Lung (tissue), 12 donors: ENCODE results near the gene MMP25. TPM values are rescaled to one million over a fixed set of nuclear protein-coding genes. Genes with fewer than 3 reads are reported as not detected.

Source experiments
- ATAC-seq: fragments of 200-7000 bp; cut with Tn5 transposase; one replicate; pipeline ENCODE4 v1.9.1; 2020; ENCODE audit warnings: moderate number of reproducible peaks; ENCODE audit not compliant: insufficient read depth, low FRiP score
- DNase-seq, 3 donors: peaks; one replicate each; pipeline ENCODE4 v3.0.0-alpha.2; 2013 to 2017
- H3K27ac ChIP-seq, 2 donors: one replicate each; pipeline ENCODE4 v1.5.1; 2013; ENCODE audit warnings: mild to moderate bottlenecking in 2 of 2, moderate library complexity in 2 of 2, control low read depth in 1 of 2, inconsistent platforms in 1 of 2, low read depth in 1 of 2, low read length in 1 of 2
- H3K27me3 ChIP-seq, 3 donors: one replicate each; pipeline ENCODE4 v1.5.1; 2013; ENCODE audit warnings: low read length in 2 of 3; ENCODE audit not compliant: control insufficient read depth in 3 of 3, insufficient read depth in 3 of 3
- H3K36me3 ChIP-seq, 4 donors: one replicate each; pipeline ENCODE4 v1.5.1; 2013; ENCODE audit warnings: low read length in 4 of 4, mild to moderate bottlenecking in 1 of 4, moderate library complexity in 1 of 4; ENCODE audit not compliant: control insufficient read depth in 4 of 4, insufficient read depth in 4 of 4
- H3K4me1 ChIP-seq, 5 donors: one replicate each; pipeline ENCODE4 v1.5.1; 2013; ENCODE audit warnings: low read length in 5 of 5, mild to moderate bottlenecking in 2 of 5, moderate library complexity in 1 of 5; ENCODE audit not compliant: control insufficient read depth in 5 of 5, insufficient read depth in 5 of 5
- H3K4me3 ChIP-seq: one replicate; pipeline ENCODE4 v1.5.1; 2013; ENCODE audit warnings: mild to moderate bottlenecking, control low read depth, moderate library complexity
- H3K9ac ChIP-seq, 2 donors: one replicate each; pipeline ENCODE4 v1.5.1; 2013; ENCODE audit warnings: low read length in 2 of 2, control low read depth in 1 of 2; ENCODE audit not compliant: insufficient read depth in 1 of 2
- H3K9me3 ChIP-seq, 4 donors: one replicate each; pipeline ENCODE4 v1.5.1; 2013; ENCODE audit warnings: low read length in 3 of 4, mild to moderate bottlenecking in 1 of 4, moderate library complexity in 1 of 4; ENCODE audit not compliant: control insufficient read depth in 4 of 4, insufficient read depth in 3 of 4
- CTCF ChIP-seq: IDR thresholded peaks from 2 replicates; pipeline ENCODE4 v1.5.1; 2012; ENCODE audit warnings: mild to moderate bottlenecking; ENCODE audit errors: control extremely low read depth, extremely low read depth
- WGBS, 2 donors: extraction: QIAGEN DNeasy Blood & Tissue Kit; methylation state at CpG; one replicate each; pipeline ENCODE4 v1.1.7; 2013; 5-methylcytosine and 5-hydroxymethylcytosine counted together
- polyA plus RNA-seq, 2 donors: library from polyadenylated mRNA; stranded (reverse); fragments of 200-250 nt; gene quantifications; one replicate each; pipeline ENCODE4 v1.2.1, GENCODE V29; 2013
- total RNA-seq, 2 donors: library from RNA; depleted of rRNA in 1 of 2; stranded (reverse); fragments of >200 nt in 1 of 2; gene quantifications; one replicate each; pipeline ENCODE4 v1.2.1, GENCODE V29; 2014 to 2021
- donor health status: control.
- donor health status: control.
- donor health status: Bipolar disorder and iron deficiency.
- donor health status: healthy.
- donor health status: DM: yes; HTN: yes; CAD: no.

The MMP25 gene
- total and polyA plus RNA-seq, 4 donors = 4.2 to 94.4 (median 20.6) TPM

DNA sequence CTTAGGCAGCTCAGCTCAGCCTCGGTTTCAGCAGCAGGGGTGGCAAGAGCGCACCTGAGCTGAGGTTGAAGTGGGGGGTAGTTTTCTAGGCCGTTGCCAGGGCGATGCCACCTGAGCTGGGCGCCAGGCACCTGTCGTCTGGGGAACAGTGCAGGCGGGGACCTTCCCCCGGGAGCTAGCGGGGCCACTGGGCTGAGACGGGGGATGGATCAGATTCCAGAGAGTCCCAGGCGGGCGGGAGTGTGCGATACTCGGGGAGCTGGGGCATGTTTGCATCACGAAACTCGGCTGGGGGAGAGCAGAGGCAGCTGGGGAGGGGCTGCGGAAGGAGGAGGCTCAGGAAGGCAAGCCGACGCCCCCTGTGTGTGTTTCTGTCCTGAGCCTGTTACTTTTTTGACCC lies 34.1 kb upstream of the MMP25 start:
- peaks cover 0 to 2% (median 0%) of the 10 kb centered on the region in 4 donors for H3K9me3 ChIP-seq
- peak; percentile 57 to 79 (median 75) for DNase-seq
- peaks cover 0 to 50% (median 4%) of the 10 kb centered on the region in 5 donors for H3K4me1 ChIP-seq
- no peak overlapping the region for H3K9ac ChIP-seq
- no peak overlapping the region for H3K27ac ChIP-seq
- no peak overlapping the region for H3K4me3 ChIP-seq
- H3K36me3 ChIP-seq = no peaks in the 10 kb centered on the region
- H3K27me3 ChIP-seq = peaks cover 0 to 35% (median 25%) of the 10 kb centered on the region in 3 donors
- no peak for ATAC-seq
- 25 to 27% methylated on average over 19 of the region's 19 CpGs for WGBS, 2 donors
- no peak for TF ChIP-seq CTCF

GRCh38 chr16:3012828-3013420 lies 33.4 kb upstream of the MMP25 start, which contains the start of gene CLDN9:
Gene CLDN9, plus strand, starts transcription at chr16:3012923. Its CDS starts 440 bp downstream, at chr16:3013363.
- no peak within 1 kb of the TSS for H3K27ac ChIP-seq
- DNase-seq = peak in 2 of 3 donors; percentile 64 to 74
- peaks cover 0 to 49% (median 4%) of the 10 kb centered on the region in 5 donors for H3K4me1 ChIP-seq
- H3K4me3 ChIP-seq = no peak within 1 kb of the TSS
- no peaks in the 10 kb centered on the region for H3K36me3 ChIP-seq
- peaks cover 0 to 2% (median 0%) of the 10 kb centered on the region in 4 donors for H3K9me3 ChIP-seq
- peak; percentile 44 for ATAC-seq
- peak within 1 kb of the TSS in 1 of 2 donors; percentile 19 for H3K9ac ChIP-seq
- peaks cover 0 to 32% (median 26%) of the 10 kb centered on the region in 3 donors for H3K27me3 ChIP-seq
- WGBS, 2 donors = 40 to 57% methylated on average over 27 of the region's 27 CpGs
- no peak for TF ChIP-seq CTCF

DNA sequence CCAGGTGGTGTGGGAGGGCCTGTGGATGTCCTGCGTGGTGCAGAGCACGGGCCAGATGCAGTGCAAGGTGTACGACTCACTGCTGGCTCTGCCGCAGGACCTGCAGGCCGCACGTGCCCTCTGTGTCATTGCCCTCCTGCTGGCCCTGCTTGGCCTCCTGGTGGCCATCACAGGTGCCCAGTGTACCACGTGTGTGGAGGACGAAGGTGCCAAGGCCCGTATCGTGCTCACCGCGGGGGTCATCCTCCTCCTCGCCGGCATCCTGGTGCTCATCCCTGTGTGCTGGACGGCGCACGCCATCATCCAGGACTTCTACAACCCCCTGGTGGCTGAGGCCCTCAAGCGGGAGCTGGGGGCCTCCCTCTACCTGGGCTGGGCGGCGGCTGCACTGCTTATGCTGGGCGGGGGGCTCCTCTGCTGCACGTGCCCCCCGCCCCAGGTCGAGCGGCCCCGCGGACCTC lies 32.8 kb upstream of the MMP25 start:
- no peak overlapping the region for H3K27ac ChIP-seq
- H3K27me3 ChIP-seq = peaks cover 0 to 30% (median 28%) of the 10 kb centered on the region in 3 donors
- H3K4me1 ChIP-seq = peaks cover 0 to 47% (median 5%) of the 10 kb centered on the region in 5 donors
- H3K4me3 ChIP-seq = no peak overlapping the region
- no peak for DNase-seq
- ATAC-seq = no peak
- no peaks in the 10 kb centered on the region for H3K36me3 ChIP-seq
- no peak for TF ChIP-seq CTCF
- 61 to 76% methylated on average over 27 of the region's 27 CpGs for WGBS, 2 donors
- H3K9ac ChIP-seq = no peak overlapping the region
- peaks cover 0 to 2% (median 0%) of the 10 kb centered on the region in 4 donors for H3K9me3 ChIP-seq
